Mesenteric fat pad (tissue), 1 donor: Measurements from ENCODE around the gene DROSHA. TPM values are rescaled to one million over a fixed set of nuclear protein-coding genes. Genes with fewer than 3 reads are reported as not detected.
"Not testable (repeated sequence)": the region's sequence is repeated elsewhere in the genome, so short reads cannot be mapped to it uniquely, and the experiment has no call there.

Experiments
- DNase-seq: peaks from one replicate; pipeline ENCODE4 v3.0.0-alpha.2; 2020; ENCODE audit warnings: low spot score
- long read RNA-seq: library from polyadenylated mRNA; unstranded; transcript quantifications from one replicate; pipeline ENCODE4 v2.0.0, GENCODE V29; 2020
- total RNA-seq: library from RNA; stranded (reverse); fragmentation: NEBNext Ultra II Directional; extraction: Animal tissue kit (Norgen Biotek cat#: 25700); gene quantifications from one replicate; pipeline ENCODE4 v1.2.1, GENCODE V29; 2021
- donor health status: DM: yes; HTN: yes; CAD: no.

DROSHA gene
- total RNA-seq = 39.5 TPM
- long read RNA-seq, partial matches to known transcripts = 11 of 13 reads
- long read RNA-seq, other reads (novel, unspliced or antisense) = 2 of 13 reads

- peak; percentile 96 for DNase-seq
These were observed at the start of gene DROSHA, which contains the start of gene C5orf22 for GRCh38 chr5:31531888-31532547. TSS of gene DROSHA (minus strand) at chr5:31532093. CDS start at chr5:31529059, 3,034 bp downstream. TSS of gene C5orf22 (plus strand) at chr5:31532301. CDS start at chr5:31532393, 92 bp downstream.

DNA sequence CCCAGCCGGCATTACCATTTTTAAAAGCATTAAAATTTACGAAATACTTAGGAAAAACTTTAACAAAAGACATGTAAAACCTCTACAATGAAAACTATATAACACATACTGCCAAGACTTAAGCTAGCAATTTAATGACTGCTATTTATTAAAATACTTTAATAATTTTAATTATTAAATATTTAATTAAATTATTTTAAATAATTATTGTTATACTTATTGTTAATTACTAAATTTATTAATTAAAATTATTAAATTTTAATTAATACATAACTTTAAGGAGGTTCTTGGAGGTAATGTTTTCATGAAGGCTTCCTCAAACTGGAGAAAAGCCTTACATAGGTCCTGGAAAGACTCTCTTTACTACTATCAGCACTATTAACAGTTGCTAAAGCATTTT is 47.7 kb upstream of the DROSHA start:
- no peak for DNase-seq

GRCh38 chr5:31577438-31577837 is 45.5 kb upstream of the DROSHA start:
- no peak for DNase-seq

GRCh38 chr5:31574772-31575171 is 42.9 kb upstream of the DROSHA start:
- DNase-seq = no peak

GRCh38 chr5:31573494-31574142 is 41.7 kb upstream of the DROSHA start:
- no peak for DNase-seq

DNA sequence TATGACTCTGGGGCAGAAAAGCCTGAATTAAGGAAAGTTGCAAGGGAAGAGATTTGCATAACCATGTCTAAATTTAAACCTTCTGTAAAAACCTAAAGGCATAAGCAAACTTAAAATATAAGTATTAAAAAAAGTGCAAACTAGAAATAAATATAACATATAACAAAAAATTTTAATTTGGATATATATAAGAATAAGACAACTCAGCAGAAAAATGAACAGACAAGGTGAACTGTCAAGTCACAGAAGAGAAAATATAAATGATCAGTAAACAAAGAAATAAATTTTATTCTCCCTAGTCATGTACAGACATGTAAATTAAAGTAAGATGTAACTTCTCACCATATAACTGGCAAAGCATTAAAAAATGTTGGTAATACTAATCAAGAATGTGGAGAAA is 37.2 kb upstream of the DROSHA start:
- no peak for DNase-seq

- no peak for DNase-seq
These were observed 36.5 kb upstream of the DROSHA start for GRCh38 chr5:31568302-31568835.

DNA sequence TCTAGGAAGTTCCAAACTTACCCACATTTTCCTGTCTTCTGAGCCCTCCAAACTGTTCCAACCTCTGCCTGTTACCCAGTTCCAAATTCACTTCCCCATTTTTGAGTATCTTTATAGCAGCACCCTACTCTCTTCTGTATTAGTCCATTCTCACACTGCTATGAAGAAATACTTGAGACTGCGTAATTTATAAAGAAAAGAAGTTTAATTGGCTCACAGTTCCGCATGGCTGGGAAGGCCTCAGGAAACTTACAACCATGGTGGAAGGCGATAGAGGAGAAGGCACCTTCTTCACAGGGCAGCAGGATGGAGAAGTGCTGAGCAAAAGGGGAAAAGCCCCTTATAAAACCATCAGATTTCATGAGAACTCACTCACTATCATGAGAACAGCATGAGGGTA is 34.5 kb upstream of the DROSHA start:
- not testable (repeated sequence) for DNase-seq

DNA sequence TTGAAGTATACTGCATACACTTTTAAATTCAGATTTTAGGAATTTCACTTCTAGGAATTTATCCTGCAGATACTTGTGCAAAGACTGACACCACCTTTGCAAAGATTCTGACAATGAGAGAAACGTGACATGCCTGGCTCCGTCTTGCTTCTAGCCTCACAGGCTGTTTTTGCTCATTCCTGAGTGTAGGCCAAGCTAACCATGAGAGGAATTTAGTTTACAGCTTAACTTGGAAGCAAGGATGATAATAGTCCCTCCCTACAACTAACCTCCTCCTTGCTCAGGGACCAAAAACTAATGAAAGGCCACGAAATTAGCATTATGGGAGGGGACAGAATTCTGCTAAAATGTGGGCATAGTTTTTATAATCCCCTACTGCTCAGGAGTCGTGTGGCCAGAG is 31.3 kb upstream of the DROSHA start:
- no peak for DNase-seq

DNA sequence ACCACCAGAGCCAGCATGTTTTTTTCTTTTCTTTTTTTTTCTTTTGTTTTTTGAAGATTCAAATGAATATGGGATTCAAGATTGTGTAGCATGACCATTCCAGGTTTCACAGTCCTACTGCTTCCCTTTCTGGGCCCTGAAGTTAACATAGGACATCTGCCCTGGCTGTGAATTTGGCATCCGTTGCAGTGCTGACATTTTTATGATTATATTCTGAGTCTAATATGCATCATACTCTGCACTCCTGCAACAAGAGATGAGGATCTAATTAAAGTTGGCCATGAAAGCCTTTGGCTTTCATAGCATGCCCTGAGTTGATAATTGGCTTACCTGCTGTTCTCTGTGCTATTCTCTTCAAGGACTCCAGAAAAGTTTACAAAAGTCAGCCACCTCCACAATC is 30.1 kb upstream of the DROSHA start:
- no peak for DNase-seq

DNA sequence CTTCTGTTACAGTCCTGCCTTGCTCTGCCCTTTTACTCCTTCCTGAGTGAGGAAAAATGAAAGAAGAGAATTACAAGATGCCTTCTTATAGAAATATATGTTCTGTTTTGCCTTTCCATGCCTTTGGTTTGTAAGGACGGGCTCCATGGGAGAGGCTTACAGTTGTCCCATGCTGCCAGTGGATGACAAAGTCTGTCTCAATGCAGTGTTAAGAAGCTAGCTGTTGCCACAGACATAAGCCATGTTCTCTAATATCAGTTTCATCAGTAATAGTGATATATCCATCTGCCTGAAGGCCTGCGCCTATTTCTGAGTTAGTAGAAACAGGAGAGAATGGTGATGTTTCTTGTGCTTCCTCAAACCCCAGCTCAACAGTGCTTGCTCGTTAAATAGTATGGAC is 28.0 kb upstream of the DROSHA start:
- no peak for DNase-seq

GRCh38 chr5:31556461-31556860 is 24.6 kb upstream of the DROSHA start:
- no peak for DNase-seq

- no peak for DNase-seq
These were observed 22.7 kb upstream of the DROSHA start for GRCh38 chr5:31554552-31554951.

DNA sequence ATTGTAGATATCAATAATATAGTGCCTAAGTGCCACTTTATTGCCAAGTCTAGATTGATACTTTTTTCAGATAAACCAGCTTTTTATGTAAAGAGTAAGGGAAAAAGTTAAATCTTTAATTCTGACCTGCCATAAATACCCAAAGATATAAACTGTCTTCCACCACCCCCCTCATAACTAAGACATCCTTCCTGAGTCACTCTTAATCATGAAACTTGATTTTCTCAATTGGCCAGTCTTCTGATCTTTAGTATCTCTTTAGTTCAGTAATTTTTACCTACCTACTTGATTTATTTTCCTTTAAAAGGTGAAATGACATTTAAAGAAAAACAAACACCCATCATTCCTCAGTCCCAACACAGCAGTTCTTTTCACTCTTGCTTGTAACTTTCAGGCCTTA is 22.0 kb upstream of the DROSHA start:
- DNase-seq = no peak

DNA sequence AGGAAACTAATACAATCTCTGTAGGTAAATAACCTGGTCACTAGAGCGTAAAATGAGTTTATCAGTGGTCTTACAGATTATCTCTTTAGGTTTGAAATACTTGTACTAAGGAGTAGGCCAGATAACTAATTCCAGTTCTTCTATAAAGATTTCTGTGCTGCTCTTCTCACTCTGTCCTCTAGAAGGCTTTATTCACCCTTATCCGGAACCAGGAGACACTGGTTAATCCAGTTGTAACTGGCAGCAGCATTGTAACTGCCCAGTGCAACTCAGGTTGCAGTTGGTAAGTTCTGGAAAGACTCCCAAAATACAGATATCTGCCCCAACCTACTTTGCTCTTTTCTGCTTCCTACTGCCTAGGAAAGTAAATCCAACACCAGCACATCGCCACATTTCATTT is 20.0 kb upstream of the DROSHA start:
- no peak for DNase-seq

DNA sequence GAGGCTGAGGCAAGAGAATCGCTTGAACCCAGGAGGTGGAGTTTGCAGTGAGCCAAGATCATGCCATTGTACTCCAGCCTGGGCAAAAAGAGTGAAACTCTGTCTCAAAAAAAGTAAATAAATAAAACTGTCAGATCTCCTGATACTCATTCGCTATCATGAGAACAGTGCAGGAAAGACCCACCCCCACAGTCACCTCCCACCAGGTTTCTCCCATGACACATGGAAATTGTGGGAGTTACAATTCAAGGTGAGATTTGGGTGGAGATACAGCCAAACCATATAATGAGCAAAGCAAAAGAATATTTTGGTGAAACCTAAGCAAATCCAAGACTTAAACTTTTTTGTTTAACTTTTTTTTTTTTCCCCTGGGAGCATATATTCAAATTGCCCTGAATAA is 17.2 kb upstream of the DROSHA start:
- not testable (repeated sequence) for DNase-seq

- no peak for DNase-seq
These were observed 6.0 kb upstream of the DROSHA start for GRCh38 chr5:31537851-31538250.

- DNase-seq = no peak
These were observed 5.5 kb upstream of the DROSHA start for GRCh38 chr5:31537349-31537748.

DNA sequence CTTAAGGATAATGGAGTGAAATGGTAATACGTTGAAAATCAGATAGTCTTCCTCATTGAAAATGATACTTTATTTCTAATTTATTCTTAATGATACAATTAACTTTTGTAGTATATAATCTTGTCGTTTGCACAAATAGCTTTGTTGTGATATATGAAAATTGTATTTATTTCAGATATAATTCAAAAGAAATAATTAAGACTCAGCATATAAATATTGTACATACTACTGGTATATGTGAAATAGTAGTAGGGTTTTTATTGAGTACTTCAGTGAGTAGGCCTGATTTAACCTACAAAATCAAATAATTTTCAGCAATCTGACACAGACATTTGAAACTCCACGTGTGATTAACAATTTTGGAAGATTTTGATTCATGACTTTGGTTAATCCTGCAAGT is 5.0 kb upstream of the DROSHA start:
- no peak for DNase-seq

- DNase-seq = no peak
These were observed 2.7 kb upstream of the DROSHA start for GRCh38 chr5:31534527-31535046.

- no peak for DNase-seq
These were observed 378 bp downstream of the DROSHA start for GRCh38 chr5:31531543-31531887.

DNA sequence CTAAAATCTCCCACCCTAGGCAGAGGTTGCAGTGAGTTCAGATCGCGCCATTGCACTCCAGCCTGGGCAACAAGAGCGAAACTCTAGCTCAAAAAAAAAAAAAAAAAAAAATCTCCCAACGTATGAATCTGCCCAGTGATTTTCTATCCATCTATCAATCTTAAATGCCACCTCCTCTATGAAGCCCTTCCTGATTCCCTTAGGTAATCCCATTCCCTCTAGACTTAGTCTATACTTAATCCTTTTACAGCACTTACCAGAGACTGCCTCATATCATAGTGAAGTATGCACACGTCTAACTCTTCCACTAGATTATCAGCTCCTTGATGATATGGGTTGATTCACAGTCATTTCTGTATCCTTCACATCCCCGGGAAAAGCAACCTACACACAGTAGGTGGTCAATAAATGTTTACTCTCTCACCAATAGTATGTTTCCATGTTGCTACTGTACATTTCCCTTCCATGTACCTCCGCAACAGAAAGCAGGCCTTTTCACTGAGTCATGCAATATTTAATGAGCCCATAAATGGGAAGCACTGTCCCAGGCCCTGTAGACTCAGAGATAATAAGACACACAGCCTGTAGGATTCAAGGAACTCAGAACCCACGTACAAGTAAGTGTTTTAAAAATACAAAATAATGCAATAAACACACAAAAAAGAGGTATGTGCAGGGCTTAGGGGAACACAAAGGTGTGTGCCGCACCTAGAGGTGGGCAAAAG is 1.2 kb downstream of the DROSHA start:
- no peak for DNase-seq
